Caki2 (cell line): ENCODE measurements around the gene IFT27. TPM values are rescaled to one million over a fixed set of nuclear protein-coding genes. Genes with fewer than 3 reads are reported as not detected.

Experiments
- DNase-seq: peaks from one replicate; pipeline ENCODE4 v3.0.0-alpha.2; 2015; ENCODE audit warnings: low read depth
- in situ Hi-C: cut with HindIII; loops from 2 replicates; pipeline ENCODE4 v1.10.0; 2016; ENCODE audit warnings: low sequenced_read_pairs, low pct_unique_long_range_greater_than_20kb, mixed read lengths
- total RNA-seq: library from RNA; depleted of rRNA; stranded (reverse); fragments of >200 nt; shearing (Covaris generic); gene quantifications from 2 replicates; pipeline ENCODE4 v1.2.3, GENCODE V29; 2014; ENCODE audit warnings: low replicate concordance; rRNA removed

IFT27 gene
- total RNA-seq, 1 experiment from 2014 or later = 101 TPM

DNA sequence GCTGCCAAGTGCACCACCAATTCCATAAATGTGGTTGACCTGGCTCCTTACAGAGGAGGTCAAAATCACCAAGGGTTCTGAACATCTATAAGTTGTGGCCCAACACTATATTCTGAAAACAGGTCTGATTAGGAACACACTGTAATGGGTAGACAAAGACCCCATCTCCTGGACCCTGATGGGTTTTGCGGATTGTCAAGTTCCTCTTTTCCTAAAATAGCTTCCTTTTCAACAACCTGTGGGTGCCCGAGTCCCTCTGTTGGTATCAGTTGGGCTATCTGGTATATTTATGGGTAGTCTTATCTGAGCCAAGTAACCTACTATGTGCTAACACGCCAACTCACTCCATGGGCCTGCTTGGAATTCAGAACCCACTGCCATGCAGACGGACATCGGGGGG, 62.5 kb downstream of the IFT27 start:
- in situ Hi-C loops = no loop called here
- DNase-seq = no peak

Other genes with a start within 250 kb of the IFT27 start
- 706 and 822 TPM in 2 replicates for gene EIF3D, start 247.0 kb downstream of the IFT27 start, total RNA-seq
- gene CACNG2, start 72.4 kb downstream of the IFT27 start, total RNA-seq = not detected in 2 replicates
- not detected in 2 replicates for gene PVALB, start 40.9 kb upstream of the IFT27 start, total RNA-seq
- gene NCF4, start 84.9 kb upstream of the IFT27 start, total RNA-seq = not detected in 2 replicates
- gene CSF2RB, start 137.5 kb upstream of the IFT27 start, total RNA-seq = 0.09 TPM in 1 of 2 replicates, not detected in the other
- gene TST, start 243.3 kb upstream of the IFT27 start, total RNA-seq = 54.6 and 82.0 TPM in 2 replicates
- 168 and 192 TPM in 2 replicates for gene MPST, start 243.6 kb upstream of the IFT27 start, total RNA-seq